GM21528 (cell line): ENCODE measurements around the gene CD22.
A peak's percentile ranks its signal among the peaks of the same experiment; 100 is the strongest.

Experiments
- ATAC-seq: cut with Tn5 transposase; IDR thresholded peaks from one replicate; pipeline ENCODE4 v1.9.1; 2021; ENCODE audit warnings: mild to moderate bottlenecking, moderate library complexity; ENCODE audit not compliant: unreplicated experiment, low FRiP score

Gene CD22

GRCh38 chr19:35337097-35337983 lies 8.4 kb downstream of the CD22 start:
- no peak for ATAC-seq

DNA sequence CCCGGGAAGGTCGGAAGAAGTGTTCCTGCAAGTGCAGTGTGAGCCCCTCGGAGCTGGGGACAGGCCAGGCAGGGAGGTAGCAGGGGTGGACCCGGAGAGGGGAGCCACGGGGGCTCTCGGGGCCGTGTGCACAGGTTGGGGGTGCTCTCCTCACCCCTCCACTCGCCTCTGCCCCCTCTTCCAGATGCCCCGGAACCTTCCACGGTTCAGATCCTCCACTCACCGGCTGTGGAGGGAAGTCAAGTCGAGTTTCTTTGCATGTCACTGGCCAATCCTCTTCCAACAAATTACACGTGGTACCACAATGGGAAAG lies 9.0 kb downstream of the CD22 start:
- ATAC-seq = no peak

DNA sequence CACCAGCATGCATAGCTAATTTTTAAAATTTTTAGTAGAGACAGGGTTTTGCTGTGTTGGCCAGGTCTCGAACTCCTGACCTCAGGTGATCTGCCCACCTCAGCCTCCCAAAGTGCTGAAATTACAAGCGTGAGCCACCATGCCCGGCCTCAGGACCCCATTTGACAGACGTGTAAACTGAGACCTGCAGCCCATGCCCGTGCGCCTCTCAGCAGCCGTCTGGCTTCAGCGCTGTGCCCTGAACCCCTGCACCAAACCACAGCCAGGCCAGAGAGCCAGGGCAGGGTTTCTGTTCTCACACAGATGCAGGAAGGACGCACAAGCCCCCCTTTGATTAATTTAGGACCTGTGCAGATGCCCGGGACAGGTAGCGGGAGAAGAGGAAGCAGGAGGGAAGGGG lies 11.4 kb downstream of the CD22 start:
- ATAC-seq = no peak

DNA sequence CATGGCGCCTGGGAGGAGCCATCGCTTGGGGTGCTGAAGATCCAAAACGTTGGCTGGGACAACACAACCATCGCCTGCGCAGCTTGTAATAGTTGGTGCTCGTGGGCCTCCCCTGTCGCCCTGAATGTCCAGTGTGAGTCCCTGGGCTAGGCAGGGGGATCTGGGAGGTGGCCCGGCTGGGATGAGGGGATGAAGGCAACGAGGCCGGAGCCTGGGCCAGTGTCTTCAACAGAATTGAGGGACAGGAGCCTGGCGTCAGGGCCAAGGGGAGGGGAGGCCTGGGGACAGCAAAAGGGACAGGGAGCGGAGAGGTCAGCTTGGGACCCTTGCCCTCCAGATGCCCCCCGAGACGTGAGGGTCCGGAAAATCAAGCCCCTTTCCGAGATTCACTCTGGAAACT lies 12.0 kb downstream of the CD22 start:
- no peak for ATAC-seq

DNA sequence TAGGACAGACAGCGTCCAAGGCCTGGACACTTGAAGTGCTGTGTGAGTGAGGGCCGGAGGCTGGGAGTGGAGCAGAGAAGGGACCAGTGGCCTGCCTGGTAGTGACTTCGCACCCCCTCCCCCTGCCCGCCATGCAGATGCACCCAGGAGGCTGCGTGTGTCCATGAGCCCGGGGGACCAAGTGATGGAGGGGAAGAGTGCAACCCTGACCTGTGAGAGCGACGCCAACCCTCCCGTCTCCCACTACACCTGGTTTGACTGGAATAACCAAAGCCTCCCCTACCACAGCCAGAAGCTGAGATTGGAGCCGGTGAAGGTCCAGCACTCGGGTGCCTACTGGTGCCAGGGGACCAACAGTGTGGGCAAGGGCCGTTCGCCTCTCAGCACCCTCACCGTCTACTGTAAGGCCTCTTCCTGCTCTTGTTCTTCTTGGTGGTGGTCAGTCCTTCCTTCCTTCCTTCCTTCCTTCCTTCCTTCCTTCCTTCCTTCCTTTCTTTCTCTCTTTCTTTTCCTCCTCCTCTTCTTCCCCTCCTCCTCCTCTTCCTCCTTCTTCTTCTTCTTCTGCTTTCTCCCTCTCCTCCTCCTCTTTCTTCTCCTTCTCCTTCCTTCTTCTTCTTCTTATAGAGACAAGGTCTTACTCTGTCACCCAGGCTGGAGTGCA lies 12.7 kb downstream of the CD22 start:
- ATAC-seq = no peak

- no peak for ATAC-seq
Measured at GRCh38 chr19:35342430-35342829, 13.4 kb downstream of the CD22 start.

GRCh38 chr19:35344511-35345031 lies 15.6 kb downstream of the CD22 start:
- no peak for ATAC-seq

GRCh38 chr19:35345671-35346111 lies 16.7 kb downstream of the CD22 start:
- no peak for ATAC-seq

DNA sequence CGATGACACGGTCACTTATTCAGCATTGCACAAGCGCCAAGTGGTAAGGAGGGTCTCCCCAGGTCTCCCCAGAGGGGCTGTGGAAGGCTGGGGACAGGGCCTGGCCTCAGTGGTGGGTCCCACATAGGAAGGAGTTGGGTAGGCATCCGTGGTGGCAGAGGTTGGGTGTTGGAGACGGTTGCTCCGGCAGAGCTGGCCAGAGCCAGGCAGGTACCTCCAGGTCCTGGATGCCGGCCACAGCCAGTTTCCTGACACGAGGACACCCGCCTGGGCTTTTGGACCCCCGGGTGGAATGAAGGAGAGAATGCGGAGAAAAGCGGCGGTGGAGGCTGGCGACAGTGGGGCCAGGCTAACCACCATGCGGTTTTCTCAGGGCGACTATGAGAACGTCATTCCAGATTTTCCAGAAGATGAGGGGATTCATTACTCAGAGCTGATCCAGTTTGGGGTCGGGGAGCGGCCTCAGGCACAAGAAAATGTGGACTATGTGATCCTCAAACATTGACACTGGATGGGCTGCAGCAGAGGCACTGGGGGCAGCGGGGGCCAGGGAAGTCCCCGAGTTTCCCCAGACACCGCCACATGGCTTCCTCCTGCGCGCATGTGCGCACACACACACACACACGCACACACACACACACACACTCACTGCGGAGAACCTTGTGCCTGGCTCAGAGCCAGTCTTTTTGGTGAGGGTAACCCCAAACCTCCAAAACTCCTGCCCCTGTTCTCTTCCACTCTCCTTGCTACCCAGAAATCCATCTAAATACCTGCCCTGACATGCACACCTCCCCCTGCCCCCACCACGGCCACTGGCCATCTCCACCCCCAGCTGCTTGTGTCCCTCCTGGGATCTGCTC lies 17.4 kb downstream of the CD22 start:
- no peak for ATAC-seq

DNA sequence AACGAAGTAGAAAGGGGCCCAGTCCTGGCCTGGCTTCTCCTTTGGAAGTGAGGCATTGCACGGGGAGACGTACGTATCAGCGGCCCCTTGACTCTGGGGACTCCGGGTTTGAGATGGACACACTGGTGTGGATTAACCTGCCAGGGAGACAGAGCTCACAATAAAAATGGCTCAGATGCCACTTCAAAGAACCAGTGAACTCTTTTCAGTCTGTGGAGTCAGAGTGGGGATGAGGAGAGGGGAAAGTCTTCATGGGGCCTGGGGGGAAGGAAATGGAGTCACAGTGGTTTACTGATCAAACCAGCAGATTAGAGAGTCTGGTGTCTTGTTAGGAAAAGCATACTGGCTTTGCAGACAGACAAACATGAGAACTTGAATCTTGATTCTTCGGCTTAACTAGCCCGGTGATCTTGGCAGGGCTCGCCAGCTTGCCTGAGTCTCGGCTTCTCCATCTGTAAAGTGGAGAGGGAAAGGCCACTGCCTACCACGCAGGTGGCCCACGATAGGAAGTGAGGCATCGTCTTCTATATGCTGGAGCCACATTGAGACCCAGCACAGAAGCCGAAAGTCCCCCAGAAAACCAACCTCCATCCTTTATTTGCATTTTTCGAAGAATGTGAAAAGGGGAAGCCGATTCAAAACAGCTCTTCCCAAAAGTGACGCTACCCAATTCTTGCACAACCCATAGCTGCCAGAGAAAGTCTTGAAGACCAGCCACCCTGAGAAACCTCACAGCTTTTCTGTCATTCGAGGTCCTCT lies 18.4 kb downstream of the CD22 start, which contains the start of gene FFAR1:
Gene FFAR1 (plus strand): TSS at position 732 of the 759 bp plus-strand sequence. CDS start 3,650 bp downstream, outside the sequence.
- ATAC-seq = peak; percentile 59

DNA sequence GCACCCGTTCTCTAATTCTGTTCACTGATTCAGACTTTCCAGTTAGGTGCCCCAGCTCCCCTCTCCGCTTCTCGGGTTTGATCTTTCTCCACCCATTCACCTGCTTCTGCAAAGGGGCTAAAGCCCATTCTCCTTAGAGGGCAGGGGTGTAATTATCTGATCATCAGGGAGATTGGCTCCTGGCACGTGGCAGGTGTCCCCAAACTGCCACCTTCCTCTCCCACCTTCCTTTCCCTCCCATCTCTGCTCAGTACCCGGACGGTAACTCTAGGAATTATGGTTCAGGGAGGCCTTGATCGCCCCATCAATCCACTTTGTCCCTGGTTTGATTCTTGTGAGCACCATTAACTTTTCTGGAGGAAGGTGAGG lies 18.9 kb downstream of the CD22 start:
- no peak for ATAC-seq

DNA sequence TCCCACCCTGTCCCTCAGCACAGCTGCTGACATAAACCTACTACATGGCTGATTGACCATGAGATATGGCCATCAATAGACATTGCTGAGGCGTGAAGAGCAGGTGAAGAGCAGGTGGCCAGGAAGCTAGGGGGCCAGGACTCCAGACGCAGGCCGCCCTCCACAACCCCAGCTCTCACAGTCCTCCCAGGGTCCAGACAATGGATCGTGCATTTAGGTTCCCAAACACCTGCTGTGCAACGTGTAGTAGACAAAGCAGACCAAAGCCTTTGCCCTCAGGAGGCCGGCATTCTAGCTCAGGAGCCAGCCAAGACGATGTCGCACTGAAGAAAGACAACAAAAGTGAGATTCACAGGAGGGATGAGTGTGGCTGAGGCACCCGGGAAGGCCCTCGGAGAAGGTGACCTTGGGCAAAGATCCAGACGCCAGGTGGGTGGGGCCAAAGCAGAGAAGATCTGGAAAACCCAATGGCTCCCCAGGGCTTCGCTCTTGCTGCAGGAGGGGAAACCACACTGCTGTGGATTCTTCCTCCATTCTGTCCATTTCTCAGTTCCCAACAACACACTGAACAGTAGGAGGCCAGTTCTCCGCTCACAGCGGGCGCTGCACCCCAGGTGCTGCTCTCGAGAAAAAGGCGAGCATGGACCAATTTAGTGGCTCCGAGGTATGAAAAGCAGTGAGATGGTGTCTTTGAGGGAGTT lies 20.1 kb downstream of the CD22 start:
- no peak for ATAC-seq

- no peak for ATAC-seq
Measured at GRCh38 chr19:35349614-35350521, 20.9 kb downstream of the CD22 start.

- ATAC-seq = no peak
Measured at GRCh38 chr19:35350591-35350990, 21.6 kb downstream of the CD22 start.

DNA sequence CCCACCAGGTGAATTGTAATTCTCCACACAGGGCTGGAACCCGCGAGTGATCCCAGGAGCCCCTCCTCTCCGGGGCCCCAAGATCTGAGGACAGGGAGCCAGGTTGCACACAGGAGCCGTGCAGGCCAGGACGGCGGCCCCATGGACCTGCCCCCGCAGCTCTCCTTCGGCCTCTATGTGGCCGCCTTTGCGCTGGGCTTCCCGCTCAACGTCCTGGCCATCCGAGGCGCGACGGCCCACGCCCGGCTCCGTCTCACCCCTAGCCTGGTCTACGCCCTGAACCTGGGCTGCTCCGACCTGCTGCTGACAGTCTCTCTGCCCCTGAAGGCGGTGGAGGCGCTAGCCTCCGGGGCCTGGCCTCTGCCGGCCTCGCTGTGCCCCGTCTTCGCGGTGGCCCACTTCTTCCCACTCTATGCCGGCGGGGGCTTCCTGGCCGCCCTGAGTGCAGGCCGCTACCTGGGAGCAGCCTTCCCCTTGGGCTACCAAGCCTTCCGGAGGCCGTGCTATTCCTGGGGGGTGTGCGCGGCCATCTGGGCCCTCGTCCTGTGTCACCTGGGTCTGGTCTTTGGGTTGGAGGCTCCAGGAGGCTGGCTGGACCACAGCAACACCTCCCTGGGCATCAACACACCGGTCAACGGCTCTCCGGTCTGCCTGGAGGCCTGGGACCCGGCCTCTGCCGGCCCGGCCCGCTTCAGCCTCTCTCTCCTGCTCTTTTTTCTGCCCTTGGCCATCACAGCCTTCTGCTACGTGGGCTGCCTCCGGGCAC lies 22.6 kb downstream of the CD22 start:
- ATAC-seq = no peak

DNA sequence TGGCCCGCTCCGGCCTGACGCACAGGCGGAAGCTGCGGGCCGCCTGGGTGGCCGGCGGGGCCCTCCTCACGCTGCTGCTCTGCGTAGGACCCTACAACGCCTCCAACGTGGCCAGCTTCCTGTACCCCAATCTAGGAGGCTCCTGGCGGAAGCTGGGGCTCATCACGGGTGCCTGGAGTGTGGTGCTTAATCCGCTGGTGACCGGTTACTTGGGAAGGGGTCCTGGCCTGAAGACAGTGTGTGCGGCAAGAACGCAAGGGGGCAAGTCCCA lies 23.1 kb downstream of the CD22 start:
- ATAC-seq = no peak

DNA sequence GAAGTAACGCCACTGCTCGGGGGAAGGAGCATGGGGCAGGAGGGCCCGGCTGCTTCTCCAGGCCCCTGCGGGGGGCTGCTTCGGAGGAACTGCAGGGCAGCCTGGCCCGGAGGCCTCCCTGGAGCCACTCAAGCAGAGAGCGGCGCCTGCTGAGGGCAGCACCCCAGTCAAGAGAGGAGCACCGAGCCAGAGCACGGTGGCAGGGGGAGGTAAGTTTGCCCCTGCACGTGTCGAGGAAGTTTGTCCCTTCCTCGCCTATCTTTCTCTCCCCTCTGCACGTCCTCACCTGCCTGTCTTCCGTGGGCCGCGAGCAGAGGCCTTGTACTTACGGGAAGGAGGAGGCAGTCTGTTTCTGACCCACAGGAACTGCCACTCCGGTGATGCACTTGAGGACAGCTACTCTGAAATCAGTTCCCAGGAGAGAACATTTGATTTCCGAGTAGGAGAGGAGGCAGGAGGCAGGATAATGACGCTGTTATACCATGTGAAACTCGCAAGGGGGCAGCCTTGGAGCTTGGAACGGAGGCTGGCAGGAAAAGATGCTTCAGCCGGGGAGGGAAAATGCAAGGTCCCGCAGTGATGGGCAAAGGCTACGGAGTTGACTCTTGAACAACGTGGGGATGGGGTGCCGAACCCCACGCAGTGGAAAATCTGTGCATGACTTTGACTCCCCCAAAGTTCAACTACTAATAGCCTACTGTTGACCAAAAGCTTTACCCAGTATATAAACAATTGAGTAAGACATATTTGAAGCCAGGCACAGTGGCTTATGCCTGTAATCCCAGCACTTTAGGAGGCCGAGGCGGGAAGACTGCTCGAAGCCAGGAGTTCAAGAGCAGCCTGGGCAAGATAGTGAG lies 23.7 kb downstream of the CD22 start:
- no peak for ATAC-seq
